HG02623 (cell line): Measurements from ENCODE around the gene EPN1.

ENCODE experiments used
- ATAC-seq: cut with Tn5 transposase; IDR thresholded peaks from one replicate; pipeline ENCODE4 v1.9.1; 2021; ENCODE audit warnings: moderate library complexity; ENCODE audit not compliant: unreplicated experiment

EPN1 gene

DNA sequence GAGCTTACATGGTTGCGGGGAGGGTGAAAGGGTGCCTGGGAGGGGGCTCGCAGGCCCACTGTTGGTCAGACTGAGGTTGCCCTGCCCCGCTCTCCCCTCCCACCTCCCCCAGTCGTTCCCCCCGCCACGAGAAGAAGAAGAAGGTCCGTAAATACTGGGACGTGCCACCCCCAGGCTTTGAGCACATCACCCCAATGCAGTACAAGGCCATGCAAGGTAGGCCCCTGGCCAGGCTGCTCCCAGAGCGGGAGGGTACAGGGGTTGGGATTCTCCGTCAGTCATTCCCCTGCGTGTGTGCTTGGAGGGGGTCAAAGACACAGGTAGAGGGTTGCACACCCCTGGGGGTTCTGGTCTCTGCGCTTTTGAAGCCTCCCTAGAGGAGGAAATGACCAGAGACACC is 14.6 kb upstream of the EPN1 start:
- ATAC-seq: no peak

GRCh38 chr19:55660991-55661390 is 14.0 kb upstream of the EPN1 start:
- ATAC-seq: no peak

- ATAC-seq: no peak
These were observed 13.2 kb upstream of the EPN1 start for GRCh38 chr19:55661826-55662225.

GRCh38 chr19:55663846-55664536 is 11.0 kb upstream of the EPN1 start:
- ATAC-seq: no peak

- no peak for ATAC-seq
These were observed 8.6 kb upstream of the EPN1 start for GRCh38 chr19:55666343-55667005.

- no peak for ATAC-seq
These were observed 8.0 kb upstream of the EPN1 start for GRCh38 chr19:55667006-55667381.

DNA sequence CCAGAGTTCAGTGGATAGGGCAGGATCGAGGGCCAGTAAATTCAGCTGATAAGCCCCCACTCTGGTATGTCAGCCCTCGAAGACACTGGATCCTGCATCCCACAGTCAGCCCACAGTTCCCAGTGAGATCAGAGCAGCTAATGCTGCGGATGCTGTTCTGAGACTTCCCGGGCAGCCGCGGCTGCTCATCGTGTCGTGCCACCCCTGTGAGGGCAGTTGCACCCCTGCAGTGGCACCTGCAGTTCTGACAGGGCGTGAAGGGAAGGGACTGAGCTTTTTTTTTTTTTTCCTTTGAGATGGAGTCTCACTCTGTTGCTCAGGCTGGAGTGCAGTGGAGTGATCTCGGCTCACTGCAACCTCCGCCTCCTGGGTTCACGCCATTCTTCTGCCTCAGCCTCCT is 7.5 kb upstream of the EPN1 start:
- no peak for ATAC-seq

- ATAC-seq: no peak
These were observed 7.1 kb upstream of the EPN1 start for GRCh38 chr19:55667958-55668357.

GRCh38 chr19:55668603-55669348 is 6.2 kb upstream of the EPN1 start:
- no peak for ATAC-seq

- no peak for ATAC-seq
These were observed 5.4 kb upstream of the EPN1 start for GRCh38 chr19:55669418-55670279.

DNA sequence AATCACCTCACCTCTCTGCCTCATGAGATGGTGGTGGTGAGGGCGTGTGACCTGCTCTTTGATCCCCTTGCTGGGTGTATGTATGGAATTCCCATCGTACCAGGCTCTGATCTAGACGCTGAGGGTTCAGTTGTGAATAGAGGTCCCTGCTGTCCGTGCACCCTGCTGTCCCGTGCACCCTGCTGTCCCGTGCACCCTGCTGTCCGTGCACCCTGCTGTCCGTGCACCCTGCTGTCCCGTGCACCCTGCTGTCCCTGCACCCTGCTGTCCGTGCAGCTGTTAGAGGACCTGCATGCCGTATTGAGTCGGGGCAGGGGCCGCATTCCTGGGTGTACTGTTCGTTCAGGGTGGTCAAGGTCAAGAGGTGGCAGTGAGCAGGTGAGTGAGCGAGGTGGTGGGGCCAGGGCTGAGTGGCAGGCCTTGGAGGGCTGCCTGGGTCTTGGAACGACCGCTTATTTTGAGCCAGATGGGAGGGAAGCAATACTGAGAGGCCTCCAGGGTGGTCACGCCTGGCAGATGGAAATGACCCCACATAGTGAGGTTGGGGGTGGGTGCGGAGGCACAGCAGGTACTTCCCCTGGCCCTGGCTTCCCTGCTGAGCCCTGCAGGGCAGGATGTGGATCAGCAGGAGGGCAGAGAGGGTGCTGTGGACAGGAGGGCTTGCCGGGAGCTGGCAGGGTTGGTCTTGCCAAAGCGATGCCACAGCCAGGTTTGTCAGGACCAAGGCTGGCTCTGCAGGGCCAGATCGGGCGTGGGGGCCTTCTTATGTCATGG is 4.6 kb upstream of the EPN1 start:
- no peak for ATAC-seq

GRCh38 chr19:55671054-55671378 is 4.0 kb upstream of the EPN1 start:
- ATAC-seq: no peak

DNA sequence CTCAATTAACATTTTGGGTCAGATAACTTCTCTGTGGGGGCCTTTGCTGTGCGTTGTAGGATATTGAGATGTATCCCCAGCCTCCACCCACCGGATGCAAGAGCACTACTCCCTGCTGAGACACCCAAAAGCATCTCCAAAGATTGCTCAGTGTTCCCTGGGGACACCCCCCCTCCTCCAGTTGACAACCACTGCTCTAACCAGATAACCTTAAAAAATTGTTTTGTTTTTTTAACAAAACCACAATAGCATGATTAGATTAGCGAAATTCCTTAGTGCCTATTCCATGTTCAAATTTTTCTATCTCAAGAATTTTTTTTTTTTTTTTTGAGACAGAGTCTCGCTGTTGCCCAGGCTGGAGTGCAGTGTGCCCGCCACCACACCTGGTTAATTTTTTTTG is 2.6 kb upstream of the EPN1 start:
- no peak for ATAC-seq

GRCh38 chr19:55673465-55673864 is 1.6 kb upstream of the EPN1 start:
- no peak for ATAC-seq

GRCh38 chr19:55673889-55674288 is 1.1 kb upstream of the EPN1 start:
- ATAC-seq: no peak

- no peak for ATAC-seq
These were observed 576 bp upstream of the EPN1 start for GRCh38 chr19:55674459-55674840.

GRCh38 chr19:55675661-55676354 is 782 bp downstream of the EPN1 start:
- no peak for ATAC-seq

DNA sequence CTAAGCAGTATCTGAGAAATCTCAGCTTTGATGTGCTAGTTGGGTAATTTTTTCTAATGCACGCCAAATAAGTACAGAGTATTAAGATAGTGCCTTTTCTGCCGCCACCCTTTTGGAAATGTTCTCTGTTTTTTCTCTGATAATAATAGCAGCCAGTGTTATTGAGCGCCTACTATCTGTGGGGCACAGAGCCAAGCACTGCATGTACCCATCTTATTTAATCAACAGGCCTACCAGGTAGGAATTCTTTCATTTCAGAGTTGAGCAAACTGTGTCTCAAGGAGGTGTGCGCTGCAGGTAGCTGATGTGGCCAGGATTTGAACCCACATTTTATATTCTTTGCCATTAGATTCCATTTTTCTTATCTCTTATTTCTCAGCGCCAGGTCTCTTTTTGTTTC is 1.4 kb downstream of the EPN1 start:
- no peak for ATAC-seq

DNA sequence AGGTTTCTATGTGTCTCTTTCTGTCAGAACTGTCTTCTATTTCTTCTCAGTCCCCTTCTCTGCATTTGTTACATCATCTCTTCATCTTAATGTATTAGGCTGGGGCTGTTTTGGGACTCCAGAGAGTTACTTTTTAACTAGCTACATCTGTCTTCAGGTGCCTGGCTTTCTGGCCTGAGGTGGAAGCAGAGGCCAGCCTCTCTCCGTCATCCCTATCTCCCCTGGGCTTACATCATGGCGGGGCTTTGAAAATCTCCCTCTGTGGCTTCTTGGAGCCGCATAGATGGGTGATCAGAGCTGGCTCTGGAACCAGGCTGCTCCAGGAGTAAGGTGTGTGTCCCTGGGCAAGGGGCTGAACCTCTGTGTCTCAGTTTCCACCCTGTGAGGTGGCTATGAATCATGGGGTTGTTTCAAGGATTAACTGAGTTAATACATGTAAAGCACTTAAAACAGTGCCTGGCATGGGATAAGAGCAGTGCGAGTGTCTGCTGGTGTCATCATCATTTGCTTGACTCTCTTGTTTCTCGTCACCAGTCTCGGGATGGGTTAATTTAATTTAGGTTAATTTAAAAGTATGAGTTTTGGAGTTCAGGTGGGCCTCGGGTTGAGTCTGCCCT is 2.0 kb downstream of the EPN1 start:
- no peak for ATAC-seq

- no peak for ATAC-seq
These were observed 2.6 kb downstream of the EPN1 start for GRCh38 chr19:55677572-55678028.
